GM12873 (cell line): ENCODE data around the gene LIFR.

Source experiments
- CTCF ChIP-seq: IDR thresholded peaks from 2 replicates; pipeline ENCODE4 v1.5.1; 2012; ENCODE audit warnings: low read depth, mild to moderate bottlenecking, moderate library complexity, low read length, control low read depth; ENCODE audit not compliant: insufficient read depth; ENCODE audit errors: missing control alignments

Gene LIFR

GRCh38 chr5:38450627-38451026 is 105.8 kb downstream of the LIFR start:
- TF ChIP-seq CTCF = no peak

GRCh38 chr5:38448568-38449350 is 107.7 kb downstream of the LIFR start:
- TF ChIP-seq CTCF = no peak

GRCh38 chr5:38447786-38448185 is 108.7 kb downstream of the LIFR start:
- TF ChIP-seq CTCF = no peak

GRCh38 chr5:38447056-38447455 is 109.4 kb downstream of the LIFR start:
- no peak for TF ChIP-seq CTCF

DNA sequence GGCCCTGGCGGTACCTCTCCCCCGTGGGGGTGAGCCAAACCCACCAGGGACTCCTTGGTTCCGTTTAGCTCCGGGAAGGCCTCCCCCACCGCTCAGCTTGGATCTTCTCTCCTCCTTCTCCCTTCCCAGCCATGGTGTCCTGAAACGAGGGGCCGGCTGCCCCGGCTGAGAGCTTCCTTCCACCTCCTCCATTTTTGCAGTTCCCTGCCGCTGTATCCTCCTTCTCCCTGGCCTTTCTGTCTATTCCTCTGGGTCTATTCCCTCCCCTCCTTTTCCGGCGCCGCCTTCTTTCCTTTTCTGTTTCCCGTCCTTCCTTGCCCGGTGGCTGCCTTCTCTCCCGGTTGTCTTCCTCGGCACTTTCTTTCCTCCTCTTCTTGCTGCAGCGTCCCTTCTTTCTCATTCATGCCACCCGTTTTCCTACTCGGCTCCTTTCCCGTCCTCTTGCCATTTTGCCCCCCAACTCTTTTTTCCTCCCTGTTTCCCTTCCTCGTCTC is 110.4 kb downstream of the LIFR start:
- TF ChIP-seq CTCF = no peak

- TF ChIP-seq CTCF = no peak
Measured at GRCh38 chr5:38445374-38446028, 110.9 kb downstream of the LIFR start.

DNA sequence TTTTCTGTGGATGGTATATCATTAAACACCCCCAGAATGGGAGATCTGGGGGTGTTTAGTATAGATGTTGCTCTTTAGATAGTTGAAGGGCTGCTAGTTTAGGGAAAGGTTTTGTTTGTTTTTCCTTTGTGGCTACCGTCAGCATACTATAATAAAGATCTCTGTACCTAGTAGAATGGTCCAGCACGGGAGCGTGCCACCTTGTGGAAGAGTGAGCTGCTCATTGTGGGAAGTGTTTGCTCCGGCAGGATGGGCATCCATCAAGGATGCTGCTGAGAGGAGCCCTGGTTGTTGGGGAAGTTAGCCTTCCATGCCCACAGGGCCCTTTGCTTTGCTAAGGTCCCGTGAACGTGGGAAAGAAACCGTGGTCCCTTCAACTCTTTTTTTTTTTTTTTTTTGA is 113.1 kb downstream of the LIFR start:
- TF ChIP-seq CTCF = no peak
